Spinal cord (tissue), 10 donors: ENCODE measurements around the gene MS4A4E. TPM values are rescaled to one million over a fixed set of nuclear protein-coding genes. Genes with fewer than 3 reads are reported as not detected.
A peak's percentile ranks its signal among the peaks of the same experiment; 100 is the strongest.

ENCODE experiments used
- DNase-seq, 6 donors: peaks; one replicate each; pipeline versions ENCODE4 v3.0.0 to v3.0.0-alpha.2; 2013 to 2015; ENCODE audit warnings: low spot score in 6 of 6, low read depth in 4 of 6
- H3K27ac ChIP-seq: one replicate; pipeline ENCODE4 v1.5.1; 2013; ENCODE audit warnings: low read depth, low read length, control low read depth
- H3K27me3 ChIP-seq: one replicate; pipeline ENCODE4 v1.6.1; 2013; ENCODE audit warnings: low read length; ENCODE audit not compliant: control insufficient read depth, insufficient read depth
- H3K36me3 ChIP-seq: one replicate; pipeline ENCODE4 v1.6.1; 2013; ENCODE audit warnings: low read length; ENCODE audit not compliant: control insufficient read depth, insufficient read depth
- H3K4me1 ChIP-seq: one replicate; pipeline ENCODE4 v1.6.1; 2013; ENCODE audit warnings: low read length; ENCODE audit not compliant: control insufficient read depth, insufficient read depth
- H3K4me3 ChIP-seq: one replicate; pipeline ENCODE4 v1.5.1; 2013; ENCODE audit warnings: low read depth, low read length, control low read depth
- H3K9me3 ChIP-seq: one replicate; pipeline ENCODE4 v1.6.1; 2013; ENCODE audit warnings: low read length; ENCODE audit not compliant: control insufficient read depth, insufficient read depth
- WGBS: methylation state at CpG from one replicate; pipeline ENCODE4 v1.1.5; 2013; ENCODE audit warnings: missing lambda C conversion rate; ENCODE audit not compliant: insufficient coverage; 5-methylcytosine and 5-hydroxymethylcytosine counted together
- polyA plus RNA-seq, 2 donors: library from polyadenylated mRNA; unstranded; fragments of 120-200 nt; gene quantifications; one replicate each; pipeline ENCODE4 v1.2.1, GENCODE V29; 2013; ENCODE audit not compliant: insufficient read length in 2 of 2
- total RNA-seq, 2 donors: library from RNA; depleted of rRNA in 1 of 2; stranded (reverse); fragments of 120-200 nt in 1 of 2; fragments of >200 nt in 1 of 2; gene quantifications; one replicate each; pipeline versions ENCODE4 v1.2.3 to v1.2.4, GENCODE V29; 2013 to 2014
- donor health status: healthy.

Gene MS4A4E
- total and polyA plus RNA-seq, 4 donors, result 0.50 to 1.9 (median 1.3) TPM

DNA sequence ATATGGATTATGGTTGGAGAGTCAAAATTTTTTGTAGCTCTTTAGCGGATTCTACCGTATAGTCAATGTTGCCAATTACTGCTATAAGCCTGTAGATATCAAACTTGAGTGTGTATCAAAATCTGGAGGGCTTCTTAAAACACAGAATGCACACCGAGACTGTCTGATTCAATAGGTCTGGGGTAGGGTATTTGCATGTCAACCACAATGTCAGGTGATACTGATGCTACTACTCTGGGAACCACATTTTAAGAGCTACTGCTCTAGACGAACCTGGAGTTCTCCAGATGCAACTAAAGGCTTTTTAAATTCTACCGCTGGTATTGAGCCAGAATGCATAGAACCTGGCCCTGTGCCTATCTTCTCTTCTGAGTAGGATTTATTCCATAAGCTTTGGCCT is 21.7 kb upstream of the MS4A4E start:
- H3K9me3 ChIP-seq, result no peaks in the 10 kb centered on the region
- no peaks in the 10 kb centered on the region for H3K36me3 ChIP-seq
- no peaks in the 10 kb centered on the region for H3K4me1 ChIP-seq
- no peak overlapping the region for H3K27ac ChIP-seq
- H3K4me3 ChIP-seq, result no peak overlapping the region
- no peaks in the 10 kb centered on the region for H3K27me3 ChIP-seq
- no peak for DNase-seq
- WGBS, result 96% methylated on average over 3 of the region's 5 CpGs

GRCh38 chr11:60263402-60263801 is 20.5 kb upstream of the MS4A4E start:
- H3K4me3 ChIP-seq, result no peak overlapping the region
- WGBS, result 86% methylated on average over 4 of the region's 4 CpGs
- no peaks in the 10 kb centered on the region for H3K4me1 ChIP-seq
- no peak overlapping the region for H3K27ac ChIP-seq
- no peaks in the 10 kb centered on the region for H3K36me3 ChIP-seq
- no peaks in the 10 kb centered on the region for H3K9me3 ChIP-seq
- DNase-seq, result no peak
- no peaks in the 10 kb centered on the region for H3K27me3 ChIP-seq

DNA sequence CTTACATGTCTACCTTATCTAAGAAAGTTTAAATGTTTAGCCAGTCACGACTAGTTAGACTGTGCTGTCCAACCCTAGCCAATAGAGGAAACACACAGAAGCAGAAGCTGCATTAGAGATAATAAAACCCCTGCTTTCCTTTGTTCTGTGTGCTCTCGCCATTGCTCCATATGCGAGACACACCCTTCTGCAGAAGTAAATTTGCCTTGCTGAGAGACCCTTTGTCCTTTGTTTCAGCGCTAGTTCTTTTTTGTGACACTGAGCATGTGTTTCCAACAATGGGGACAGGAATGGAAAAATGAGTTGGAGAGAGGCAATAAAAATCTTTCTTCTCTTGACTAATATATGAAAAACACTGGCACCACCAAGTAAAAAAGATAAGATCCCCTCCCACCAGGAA is 18.1 kb upstream of the MS4A4E start:
- no peaks in the 10 kb centered on the region for H3K36me3 ChIP-seq
- no peak overlapping the region for H3K4me3 ChIP-seq
- H3K27me3 ChIP-seq, result no peaks in the 10 kb centered on the region
- WGBS, result 93% methylated on average over 3 of the region's 4 CpGs
- DNase-seq, result no peak
- H3K4me1 ChIP-seq, result no peaks in the 10 kb centered on the region
- no peaks in the 10 kb centered on the region for H3K9me3 ChIP-seq
- H3K27ac ChIP-seq, result no peak overlapping the region

DNA sequence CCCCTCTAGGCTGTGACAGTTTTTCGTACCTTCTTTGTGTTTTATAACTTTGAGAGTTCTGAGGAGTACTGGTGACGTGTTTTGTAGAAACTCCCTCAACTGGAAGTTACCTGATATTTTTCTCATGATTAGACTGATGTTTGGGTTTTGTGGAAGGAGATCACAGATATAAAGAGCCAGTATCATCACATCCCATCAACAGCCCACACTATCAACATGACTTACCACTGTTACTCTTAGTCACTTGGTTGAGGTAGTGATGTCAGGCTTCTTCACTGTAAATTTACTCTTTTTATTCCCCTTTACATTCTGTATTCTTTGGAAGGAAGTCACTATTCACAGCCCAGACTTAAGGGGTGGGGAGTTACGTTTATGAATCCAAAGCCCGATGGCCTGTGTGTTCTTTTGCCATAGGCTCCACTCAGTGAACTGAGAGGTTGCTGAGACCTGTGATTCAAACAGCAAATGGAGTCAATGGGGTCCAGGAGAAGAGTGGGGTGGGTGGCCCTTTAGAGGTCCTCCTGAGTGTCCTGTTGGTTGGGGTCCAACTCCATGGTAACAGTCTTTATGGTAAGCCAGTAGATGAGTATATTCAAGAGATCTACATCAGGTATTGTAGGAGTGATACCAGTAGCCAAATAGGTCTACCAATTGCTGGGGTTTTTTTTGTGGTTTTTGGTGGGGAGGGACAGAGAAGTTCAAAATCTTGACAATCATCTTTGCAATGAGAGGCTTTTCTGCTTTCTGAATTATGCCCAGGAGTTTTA is 15.2 kb upstream of the MS4A4E start:
- Histone ChIP-seq H3K9me3 (peaks cover 4% of the 10 kb centered on the region), H3K27ac (no peak overlapping the region), H3K4me1 (no peaks in the 10 kb centered on the region), H3K27me3 (no peaks in the 10 kb centered on the region), H3K36me3 (no peaks in the 10 kb centered on the region), H3K4me3 (no peak overlapping the region)
- 83% methylated on average over 1 of the region's 4 CpGs for WGBS
- DNase-seq, result no peak

DNA sequence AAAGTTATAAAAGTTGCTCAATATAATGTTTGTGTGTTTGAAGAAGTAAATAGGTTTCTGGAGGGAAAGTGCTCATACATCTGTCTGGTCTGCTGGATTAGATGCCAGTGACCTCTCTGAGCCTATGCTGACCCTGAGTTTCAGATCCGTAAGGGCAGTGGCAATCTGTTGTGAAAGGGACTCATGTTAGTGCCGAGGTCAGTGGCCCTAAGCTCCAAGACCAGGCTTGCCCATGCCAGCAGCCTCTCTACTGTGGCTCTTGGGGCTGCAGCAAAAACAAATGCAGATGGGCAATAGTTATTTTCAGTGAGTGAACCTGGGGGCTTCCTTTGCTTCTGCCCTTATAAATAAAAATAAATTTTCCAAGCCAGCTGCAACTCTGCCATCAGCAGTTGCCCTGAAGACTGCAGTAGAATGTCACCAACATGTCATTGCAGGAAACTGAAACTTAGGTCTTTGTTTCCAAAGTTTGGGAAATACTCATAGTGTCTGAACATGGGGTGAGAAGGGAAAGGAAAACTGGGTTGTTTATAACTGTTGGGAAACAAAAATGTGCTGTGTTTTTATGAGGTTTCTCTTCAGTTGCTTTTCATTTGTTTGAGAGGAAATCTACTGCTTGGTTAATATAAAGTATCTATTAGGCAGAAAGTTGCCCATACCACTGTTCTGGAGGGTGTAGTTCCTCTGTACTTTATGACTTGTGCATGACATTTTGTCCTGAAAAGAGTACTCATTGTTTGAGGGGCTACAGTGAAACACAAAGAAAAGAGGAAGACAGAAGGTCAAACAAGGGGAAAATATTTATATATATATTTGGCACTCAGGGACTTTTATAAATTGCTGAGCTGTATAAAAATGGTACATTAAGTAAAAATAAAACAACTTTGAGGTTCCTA is 9.5 kb upstream of the MS4A4E start:
- no peaks in the 10 kb centered on the region for H3K27me3 ChIP-seq
- H3K9me3 ChIP-seq, result peaks cover 4% of the 10 kb centered on the region
- 71% methylated on average over 2 of the region's 2 CpGs for WGBS
- no peaks in the 10 kb centered on the region for H3K36me3 ChIP-seq
- H3K4me1 ChIP-seq, result no peaks in the 10 kb centered on the region
- no peak overlapping the region for H3K4me3 ChIP-seq
- no peak overlapping the region for H3K27ac ChIP-seq
- DNase-seq, result no peak

GRCh38 chr11:60251485-60252212 is 8.7 kb upstream of the MS4A4E start:
- no peaks in the 10 kb centered on the region for H3K4me1 ChIP-seq
- peak in 3 of 6 donors; percentile 32 to 85 (median 58) for DNase-seq
- no peaks in the 10 kb centered on the region for H3K27me3 ChIP-seq
- H3K9me3 ChIP-seq, result peaks cover 4% of the 10 kb centered on the region
- H3K4me3 ChIP-seq, result no peak overlapping the region
- H3K36me3 ChIP-seq, result no peaks in the 10 kb centered on the region
- WGBS, result 86% methylated on average over 1 of the region's 6 CpGs
- H3K27ac ChIP-seq, result no peak overlapping the region

GRCh38 chr11:60241786-60242185 is 1.2 kb downstream of the MS4A4E start:
- H3K36me3 ChIP-seq, result no peaks in the 10 kb centered on the region
- H3K9me3 ChIP-seq, result no peaks in the 10 kb centered on the region
- DNase-seq, result no peak
- no peak overlapping the region for H3K27ac ChIP-seq
- no peaks in the 10 kb centered on the region for H3K27me3 ChIP-seq
- no peaks in the 10 kb centered on the region for H3K4me1 ChIP-seq
- no peak overlapping the region for H3K4me3 ChIP-seq
- WGBS, result 100% methylated on average over 1 of the region's 3 CpGs

- H3K4me3 ChIP-seq, result no peak overlapping the region
- no peak overlapping the region for H3K27ac ChIP-seq
- no peaks in the 10 kb centered on the region for H3K27me3 ChIP-seq
- 87% methylated on average over 4 of the region's 5 CpGs for WGBS
- no peaks in the 10 kb centered on the region for H3K9me3 ChIP-seq
- no peaks in the 10 kb centered on the region for H3K36me3 ChIP-seq
- DNase-seq, result no peak
- no peaks in the 10 kb centered on the region for H3K4me1 ChIP-seq
Observed at GRCh38 chr11:60240662-60241061, 2.3 kb downstream of the MS4A4E start.

DNA sequence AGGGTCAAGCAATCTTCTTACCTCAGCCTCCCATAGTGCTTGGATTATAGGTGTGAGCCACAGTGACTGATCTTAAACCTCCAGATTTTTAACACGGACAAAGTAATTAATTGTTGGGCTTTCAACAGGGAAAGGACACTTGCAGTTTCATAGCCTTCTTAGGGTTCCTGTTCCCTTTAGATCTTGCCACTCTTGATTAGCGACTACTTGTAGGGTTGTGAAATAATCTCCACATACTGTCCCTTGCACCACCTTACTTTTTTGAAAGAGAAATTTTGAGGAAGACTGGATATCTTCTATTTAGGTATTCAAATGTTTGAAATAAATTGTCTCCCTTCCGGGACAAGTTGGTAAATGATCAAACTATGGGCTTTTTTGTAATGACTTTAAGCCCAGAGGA is 7.6 kb downstream of the MS4A4E start:
- Histone ChIP-seq H3K27me3 (no peaks in the 10 kb centered on the region), H3K36me3 (no peaks in the 10 kb centered on the region), H3K9me3 (no peaks in the 10 kb centered on the region), H3K4me1 (no peaks in the 10 kb centered on the region), H3K4me3 (no peak overlapping the region), H3K27ac (no peak overlapping the region)
- WGBS, result no CpG with 5 or more reads among the region's 3 CpGs
- DNase-seq, result no peak
